KOPT-K1 (cell line): ENCODE results near the gene PADI3.

Experiments
- H3K27ac ChIP-seq: fragments of 200-600 bp; sonication (generic); 2 replicates; pipeline ENCODE4 v1.5.1; 2016; ENCODE audit warnings: antibody characterized with exemption, mild to moderate bottlenecking, low read depth, low read length; ENCODE audit not compliant: poor library complexity, severe bottlenecking
- H3K36me3 ChIP-seq: fragments of 200-600 bp; sonication (generic); 2 replicates; pipeline ENCODE4 v1.5.1; 2017; ENCODE audit warnings: antibody characterized with exemption, mild to moderate bottlenecking, low read length, moderate library complexity; ENCODE audit not compliant: insufficient read depth
- H3K9me3 ChIP-seq: fragments of 200-600 bp; sonication (generic); 2 replicates; pipeline ENCODE4 v1.5.1; 2017; ENCODE audit warnings: antibody characterized with exemption, low read length, mild to moderate bottlenecking; ENCODE audit not compliant: insufficient read depth, poor library complexity, severe bottlenecking

The PADI3 gene, protein sequence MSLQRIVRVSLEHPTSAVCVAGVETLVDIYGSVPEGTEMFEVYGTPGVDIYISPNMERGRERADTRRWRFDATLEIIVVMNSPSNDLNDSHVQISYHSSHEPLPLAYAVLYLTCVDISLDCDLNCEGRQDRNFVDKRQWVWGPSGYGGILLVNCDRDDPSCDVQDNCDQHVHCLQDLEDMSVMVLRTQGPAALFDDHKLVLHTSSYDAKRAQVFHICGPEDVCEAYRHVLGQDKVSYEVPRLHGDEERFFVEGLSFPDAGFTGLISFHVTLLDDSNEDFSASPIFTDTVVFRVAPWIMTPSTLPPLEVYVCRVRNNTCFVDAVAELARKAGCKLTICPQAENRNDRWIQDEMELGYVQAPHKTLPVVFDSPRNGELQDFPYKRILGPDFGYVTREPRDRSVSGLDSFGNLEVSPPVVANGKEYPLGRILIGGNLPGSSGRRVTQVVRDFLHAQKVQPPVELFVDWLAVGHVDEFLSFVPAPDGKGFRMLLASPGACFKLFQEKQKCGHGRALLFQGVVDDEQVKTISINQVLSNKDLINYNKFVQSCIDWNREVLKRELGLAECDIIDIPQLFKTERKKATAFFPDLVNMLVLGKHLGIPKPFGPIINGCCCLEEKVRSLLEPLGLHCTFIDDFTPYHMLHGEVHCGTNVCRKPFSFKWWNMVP

DNA sequence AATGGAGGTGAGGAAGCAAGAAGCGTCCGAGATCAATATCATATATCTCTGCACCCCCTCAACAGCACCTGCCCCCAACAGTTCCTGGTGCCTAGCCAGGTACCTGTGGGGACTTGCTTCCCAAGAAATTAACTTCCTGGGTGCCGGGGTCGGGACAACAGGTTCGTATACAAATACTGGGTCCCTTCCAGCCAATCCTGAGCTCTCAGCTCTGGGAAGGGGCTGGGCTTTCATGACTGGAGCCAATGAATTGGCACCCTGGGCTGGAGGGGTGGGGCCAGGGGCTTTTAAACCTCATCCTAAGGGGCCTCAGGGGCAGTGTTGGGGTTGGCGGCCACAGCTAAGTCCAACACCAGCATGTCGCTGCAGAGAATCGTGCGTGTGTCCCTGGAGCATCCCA lies at the start of gene PADI3:
Gene PADI3 (plus strand): TSS at position 318 of the 400 bp plus-strand sequence. CDS start 40 bp downstream, at position 358.
- Histone ChIP-seq H3K27ac (no peak within 1 kb of the TSS), H3K36me3 (no peaks in the 10 kb centered on the region), H3K9me3 (no peaks in the 10 kb centered on the region)

DNA sequence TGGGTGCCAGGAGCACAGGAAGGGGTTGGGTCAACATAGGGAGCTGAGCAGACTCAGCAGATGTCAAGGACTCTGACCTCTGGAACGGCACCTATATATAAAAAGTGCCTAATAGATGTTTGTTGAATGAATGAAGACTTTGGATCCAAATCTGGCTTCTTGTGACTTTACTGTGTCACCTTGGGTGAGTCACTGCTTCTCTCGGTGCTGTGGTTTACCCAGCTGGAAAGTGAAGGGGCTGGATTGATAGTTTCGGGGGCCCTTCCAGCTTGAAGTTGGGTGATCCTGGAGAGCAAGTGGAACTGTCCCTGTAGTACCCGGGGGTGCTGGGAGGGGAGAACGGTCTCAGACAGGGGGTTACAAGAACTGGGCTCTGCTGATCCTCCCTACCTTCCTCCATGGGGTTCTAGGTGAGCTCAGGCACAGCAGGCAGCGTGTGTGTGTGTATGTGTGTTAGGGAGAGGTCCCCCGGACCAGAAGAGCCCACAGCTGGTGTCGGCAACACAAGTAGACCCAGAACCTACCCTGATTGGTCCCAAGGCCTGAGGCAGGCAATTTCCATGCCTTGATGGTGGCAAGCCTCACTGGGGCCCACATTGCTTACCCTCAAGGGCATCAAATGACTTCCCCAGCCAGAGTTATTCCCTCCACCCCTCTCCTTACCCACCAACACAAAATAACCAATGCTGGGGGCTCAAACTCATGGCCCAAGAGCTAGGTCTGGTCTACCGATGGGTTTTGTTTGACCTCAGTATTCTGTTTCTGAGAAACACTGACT lies 49.4 kb upstream of the PADI3 start:
- Histone ChIP-seq H3K9me3 (no peaks in the 10 kb centered on the region), H3K36me3 (no peaks in the 10 kb centered on the region), H3K27ac (no peak overlapping the region)

DNA sequence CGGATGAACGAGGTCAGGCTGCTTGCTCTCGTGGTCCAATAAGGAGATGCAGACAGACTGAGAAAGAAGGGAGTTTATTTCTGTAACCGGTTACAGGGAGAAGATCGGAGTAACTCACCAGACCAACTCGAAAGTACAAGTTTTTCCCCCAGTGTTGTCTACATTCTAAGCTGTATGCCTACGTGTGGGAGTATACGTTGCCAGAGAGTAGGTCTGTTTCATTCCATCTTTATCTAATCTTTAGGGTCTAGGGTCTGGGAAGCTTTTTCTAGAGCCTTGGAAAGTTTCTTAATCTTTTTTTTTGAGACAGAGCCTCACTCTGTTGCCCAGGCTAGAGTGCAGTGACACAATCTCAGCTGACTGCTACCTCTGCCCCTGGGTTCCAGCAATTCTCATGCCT lies 48.7 kb upstream of the PADI3 start:
- Histone ChIP-seq H3K36me3 (no peaks in the 10 kb centered on the region), H3K27ac (no peak overlapping the region)

DNA sequence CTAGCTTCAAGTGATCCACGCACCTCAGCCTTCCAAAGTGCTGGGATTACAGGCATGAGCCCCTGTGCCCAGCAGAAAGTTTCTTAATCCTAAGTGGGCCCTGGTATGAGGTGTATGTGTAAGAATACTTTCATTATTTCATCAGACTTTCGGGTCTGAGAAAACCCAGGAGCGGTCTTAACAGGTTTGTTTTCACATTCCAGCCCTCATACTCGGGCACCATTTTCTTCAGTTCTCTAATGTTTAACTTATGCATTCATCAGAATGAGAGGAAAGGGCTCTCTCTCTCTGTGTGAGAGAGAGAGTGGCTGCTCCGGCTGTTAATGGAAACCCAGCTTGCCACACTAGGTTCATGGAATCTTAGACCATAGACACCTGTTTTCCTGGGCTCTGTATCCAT lies 48.1 kb upstream of the PADI3 start:
- H3K9me3 ChIP-seq = no peaks in the 10 kb centered on the region
- no peaks in the 10 kb centered on the region for H3K36me3 ChIP-seq
- no peak overlapping the region for H3K27ac ChIP-seq

More for the DNA sequence above, 48.7 kb upstream of the PADI3 start:
- H3K9me3 ChIP-seq = no peaks in the 10 kb centered on the region

DNA sequence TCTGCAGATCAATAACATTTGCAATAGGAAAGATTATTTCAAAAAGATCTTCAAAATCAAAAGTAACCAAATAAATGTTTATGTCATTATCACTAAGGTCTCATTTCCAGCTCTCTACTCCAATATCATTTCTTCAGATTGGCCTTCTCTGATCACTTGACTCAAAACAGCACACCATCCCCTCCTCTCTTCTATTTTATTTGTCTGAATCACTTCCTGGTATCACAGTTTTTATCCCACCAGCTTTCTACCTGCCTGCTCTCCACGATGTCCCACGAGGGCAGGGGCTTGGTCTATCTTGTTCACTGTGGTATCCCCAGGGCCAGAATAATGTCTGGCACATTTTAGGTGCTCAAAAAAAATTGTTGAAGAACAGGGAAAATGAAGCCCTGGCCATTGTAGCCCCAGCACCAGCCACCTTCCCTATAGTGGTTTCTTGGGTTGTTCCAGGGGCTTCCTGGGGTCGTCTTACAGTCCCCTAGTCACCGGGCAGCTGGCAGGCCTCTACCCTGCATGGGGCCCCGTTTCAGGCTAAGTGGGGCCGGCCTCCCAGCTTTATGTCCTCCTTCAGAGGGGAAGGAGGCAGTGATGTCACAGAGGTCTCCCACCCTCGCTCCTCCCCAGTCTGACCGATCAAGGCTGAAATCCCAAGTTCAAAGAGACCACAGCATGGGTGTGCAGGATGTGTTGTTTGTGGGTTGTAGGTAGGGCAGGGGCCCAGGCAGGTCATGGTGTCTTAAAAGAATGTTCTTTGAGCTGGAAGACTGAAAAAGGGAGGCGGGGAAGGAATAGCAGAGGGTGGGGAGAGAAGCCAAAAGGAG lies 47.5 kb upstream of the PADI3 start:
- Histone ChIP-seq H3K9me3 (no peaks in the 10 kb centered on the region), H3K36me3 (no peaks in the 10 kb centered on the region), H3K27ac (no peak overlapping the region)

DNA sequence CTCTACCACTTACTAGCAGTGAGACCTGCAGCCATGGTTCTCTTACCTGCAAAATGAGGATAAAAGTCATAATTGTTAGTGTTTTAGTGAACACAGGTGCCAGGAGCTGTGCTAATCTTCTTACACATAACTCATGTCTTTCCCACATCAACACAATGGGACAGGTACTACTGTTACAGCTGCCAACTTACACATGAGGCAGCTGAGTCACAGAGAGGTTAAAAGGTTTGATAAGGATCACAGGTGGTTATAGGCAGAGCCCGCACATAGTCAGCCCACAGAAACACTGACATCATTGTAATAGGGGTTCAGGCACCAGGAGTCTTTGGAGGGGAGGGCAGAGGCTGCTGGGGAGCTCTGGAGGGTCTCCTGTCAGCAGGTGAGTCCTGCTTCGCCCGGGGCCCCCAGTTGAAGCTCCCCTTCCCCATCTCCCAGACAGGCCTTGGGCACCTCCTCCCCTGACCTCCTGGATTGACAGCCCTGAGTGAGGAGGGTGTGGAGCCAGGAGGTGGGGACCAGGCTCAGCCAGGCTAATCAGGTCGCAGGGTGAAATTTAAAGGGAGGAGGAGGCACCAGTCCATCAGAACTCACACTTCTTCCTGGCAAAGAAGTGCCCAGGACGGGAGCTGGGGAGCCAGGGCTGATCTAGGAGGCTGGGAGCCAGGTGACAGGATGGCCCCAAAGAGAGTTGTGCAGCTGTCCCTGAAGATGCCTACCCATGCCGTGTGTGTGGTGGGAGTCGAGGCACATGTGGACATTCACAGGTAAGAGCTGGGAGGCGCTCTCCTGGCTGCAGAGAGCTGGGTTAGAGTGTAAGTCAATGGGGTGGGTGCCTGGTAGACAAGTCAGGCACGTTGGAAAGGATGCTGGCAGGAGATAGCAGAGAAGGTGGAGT lies 44.1 kb upstream of the PADI3 start, which contains the start of gene PADI1:
Gene PADI1 (plus strand): TSS at position 583 of the 895 bp plus-strand sequence. CDS start 90 bp downstream, at position 673.
- Histone ChIP-seq H3K36me3 (no peaks in the 10 kb centered on the region), H3K27ac (no peak within 1 kb of the TSS), H3K9me3 (no peaks in the 10 kb centered on the region)

DNA sequence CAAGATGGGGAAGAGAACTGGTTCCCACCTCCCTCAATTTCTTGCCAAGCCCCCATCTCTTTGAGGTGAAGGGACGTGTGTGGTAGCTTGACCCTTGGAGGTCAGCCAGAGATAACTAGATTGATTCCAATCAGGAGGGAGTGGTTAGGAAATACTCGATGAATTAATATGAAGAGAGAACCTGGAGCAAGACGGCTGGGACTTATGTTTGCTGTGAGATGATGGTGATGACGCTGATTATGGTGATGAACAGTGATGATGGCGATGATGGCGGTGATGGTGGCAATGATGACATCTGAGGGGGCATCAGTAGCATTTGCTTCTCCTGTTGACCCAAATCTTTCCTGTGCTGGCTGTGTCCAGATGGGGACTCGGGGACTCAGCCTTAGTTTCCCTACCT lies 43.2 kb upstream of the PADI3 start:
- no peak overlapping the region for H3K27ac ChIP-seq
- H3K36me3 ChIP-seq = no peaks in the 10 kb centered on the region
- no peaks in the 10 kb centered on the region for H3K9me3 ChIP-seq

DNA sequence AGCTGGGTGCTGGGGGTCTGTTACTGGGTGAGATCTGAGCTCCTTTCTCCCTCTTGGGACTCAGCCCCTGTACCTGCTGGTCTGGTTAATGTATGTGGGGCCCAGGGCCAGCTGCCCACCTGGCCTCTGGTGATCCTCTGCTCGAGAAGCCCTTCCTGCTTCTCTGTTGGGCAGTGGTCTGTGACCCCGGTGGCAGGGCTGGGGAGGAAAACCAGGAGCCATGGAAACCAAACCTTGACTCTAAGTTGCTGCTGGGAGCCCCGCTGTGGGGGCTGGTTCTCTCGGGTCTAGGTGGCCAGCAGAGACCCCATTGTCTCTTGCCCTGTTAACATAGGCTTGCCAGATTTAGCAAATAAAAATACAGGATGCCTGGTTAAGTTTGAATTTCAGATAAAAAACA lies 42.7 kb upstream of the PADI3 start:
- H3K9me3 ChIP-seq = no peaks in the 10 kb centered on the region
- no peaks in the 10 kb centered on the region for H3K36me3 ChIP-seq
- H3K27ac ChIP-seq = no peak overlapping the region

DNA sequence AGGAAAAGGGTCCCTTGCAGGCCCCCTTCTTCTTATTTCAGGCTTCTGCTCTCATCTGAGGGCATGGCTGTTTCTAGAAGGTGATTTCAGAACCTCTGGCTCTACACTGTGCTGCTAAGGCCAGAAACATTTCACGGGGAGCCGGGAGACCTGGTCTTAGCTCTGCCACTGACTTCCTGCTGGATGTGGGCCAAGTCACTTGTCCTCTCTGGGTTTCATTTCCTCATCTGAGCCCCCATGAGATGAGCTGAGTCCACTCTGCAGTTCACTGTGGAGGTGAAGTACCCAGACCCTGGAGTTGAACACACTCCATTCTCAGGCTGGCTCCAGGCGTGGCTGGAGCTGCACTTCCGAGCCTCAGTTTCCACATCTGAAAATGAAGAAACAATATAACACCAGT lies 41.9 kb upstream of the PADI3 start:
- Histone ChIP-seq H3K36me3 (no peaks in the 10 kb centered on the region), H3K27ac (no peak overlapping the region), H3K9me3 (no peaks in the 10 kb centered on the region)

DNA sequence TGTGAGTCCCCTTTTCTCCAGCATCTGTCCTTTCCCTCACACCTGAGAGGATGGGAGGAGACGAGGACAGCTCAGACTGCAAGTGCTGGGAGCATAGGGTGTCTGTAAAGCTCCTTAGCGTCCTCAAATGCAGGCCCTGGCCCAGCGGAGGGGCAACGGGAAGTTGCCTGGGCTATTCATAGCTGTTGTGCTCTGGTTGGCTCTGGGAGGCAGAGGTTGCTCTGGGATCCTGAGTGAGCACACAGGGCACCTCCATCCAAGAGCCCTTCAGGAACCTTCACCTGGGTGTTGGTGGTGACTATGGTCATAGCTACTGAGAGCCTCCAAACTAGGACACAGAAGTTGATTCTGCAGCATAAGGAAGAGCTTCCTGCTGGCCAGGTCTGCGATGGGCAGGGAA lies 41.4 kb upstream of the PADI3 start:
- H3K36me3 ChIP-seq = no peaks in the 10 kb centered on the region
- no peak overlapping the region for H3K27ac ChIP-seq
- no peaks in the 10 kb centered on the region for H3K9me3 ChIP-seq

DNA sequence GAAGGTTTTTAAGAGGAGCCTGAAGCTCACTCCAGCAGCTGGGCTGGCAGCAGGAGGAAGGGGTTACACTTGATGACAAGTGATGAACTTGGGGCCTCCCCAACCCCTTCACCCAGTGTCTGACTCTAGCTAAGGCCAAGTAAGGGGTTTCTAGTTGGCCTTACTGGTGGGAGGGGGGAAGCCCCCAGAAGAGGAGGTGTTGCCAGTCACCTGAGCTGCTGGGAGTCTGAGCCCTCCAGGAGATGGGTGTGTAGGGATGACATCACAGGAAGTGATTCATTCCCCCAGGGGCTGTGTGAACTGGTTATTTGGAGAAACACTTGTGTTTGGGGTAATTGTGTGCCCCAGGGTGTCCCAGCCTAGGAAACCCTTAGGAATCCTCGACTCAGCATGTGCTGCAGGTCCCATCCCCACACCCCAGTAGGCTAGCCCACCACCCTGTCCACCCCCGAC lies 40.9 kb upstream of the PADI3 start:
- Histone ChIP-seq H3K36me3 (no peaks in the 10 kb centered on the region), H3K27ac (no peak overlapping the region), H3K9me3 (no peaks in the 10 kb centered on the region)

DNA sequence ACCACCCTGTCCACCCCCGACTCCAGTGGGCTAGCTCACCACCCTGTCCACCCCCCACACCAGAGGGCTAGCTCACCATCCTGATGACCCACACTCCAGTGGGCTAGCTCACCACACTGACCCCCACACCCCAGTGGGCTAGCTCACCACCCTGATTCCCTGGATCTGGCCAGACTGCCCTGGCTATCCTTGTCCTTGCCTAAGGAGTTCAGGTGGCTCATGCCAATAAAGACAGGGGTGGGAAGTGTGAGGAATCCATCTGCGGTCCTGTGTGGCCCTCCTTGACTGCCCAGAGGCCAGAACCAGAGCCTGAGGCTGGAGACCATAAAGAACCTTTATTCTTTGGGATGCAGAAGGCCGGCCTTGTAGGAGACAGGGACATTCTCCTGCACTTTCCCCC lies 40.4 kb upstream of the PADI3 start:
- Histone ChIP-seq H3K36me3 (no peaks in the 10 kb centered on the region), H3K27ac (no peak overlapping the region), H3K9me3 (no peaks in the 10 kb centered on the region)

DNA sequence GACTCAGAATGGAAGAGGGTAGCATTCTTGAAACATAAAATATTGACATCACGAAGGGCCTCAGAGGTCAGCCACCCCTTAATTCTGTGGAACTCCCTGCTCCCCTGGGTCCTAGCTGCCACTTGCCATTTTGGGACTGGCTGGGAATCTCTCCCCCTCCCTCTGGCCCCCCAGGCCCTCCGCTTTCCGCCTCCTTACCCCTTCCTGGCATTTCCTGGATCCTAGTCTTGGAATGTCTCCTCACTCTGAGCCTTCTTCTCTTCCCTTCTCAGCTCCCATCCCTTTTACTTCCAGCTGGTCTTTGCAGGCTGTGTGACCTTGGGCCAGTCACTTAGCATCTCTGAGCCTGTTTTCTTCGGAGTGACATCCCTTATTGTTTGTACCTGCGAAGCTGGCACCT lies 39.5 kb upstream of the PADI3 start:
- no peaks in the 10 kb centered on the region for H3K9me3 ChIP-seq
- H3K27ac ChIP-seq = no peak overlapping the region
- no peaks in the 10 kb centered on the region for H3K36me3 ChIP-seq

DNA sequence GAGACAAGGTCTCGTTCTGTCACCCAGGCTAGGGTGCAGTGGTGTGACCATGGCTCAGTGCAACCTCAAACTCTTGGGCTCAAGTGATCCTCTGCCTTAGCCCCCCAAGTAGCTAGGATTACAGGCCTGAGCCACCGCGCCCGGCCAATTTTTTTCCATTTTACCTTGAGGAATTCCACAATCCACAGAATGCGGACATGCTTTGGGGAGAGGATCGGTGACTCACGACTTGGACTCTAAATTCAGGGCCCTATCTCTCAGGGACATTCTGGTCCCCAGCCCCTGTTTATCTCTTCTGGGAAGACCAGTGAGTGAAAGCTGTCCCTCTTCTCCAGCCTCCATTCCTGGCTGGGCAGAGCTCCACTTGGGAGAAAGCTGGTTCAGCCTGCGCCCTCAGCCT lies 38.7 kb upstream of the PADI3 start:
- Histone ChIP-seq H3K27ac (no peak overlapping the region), H3K9me3 (no peaks in the 10 kb centered on the region), H3K36me3 (no peaks in the 10 kb centered on the region)
